Ishikawa (cell line): ENCODE measurements around the gene SYNDIG1.

ENCODE experiments used
- CEBPB ChIP-seq: IDR thresholded peaks from 2 replicates; pipeline ENCODE4 v1.6.1; 2012
- CREB1 ChIP-seq: IDR thresholded peaks from 2 replicates; pipeline ENCODE4 v1.6.1; 2012; ENCODE audit warnings: low read depth
- EGR1 ChIP-seq: IDR thresholded peaks from 2 replicates; pipeline ENCODE4 v1.6.1; 2012
- EP300 ChIP-seq: IDR thresholded peaks from 2 replicates; pipeline ENCODE4 v1.6.1; 2012; ENCODE audit warnings: borderline replicate concordance
- FOXM1 ChIP-seq: IDR thresholded peaks from 2 replicates; pipeline ENCODE4 v1.6.1; 2012; ENCODE audit warnings: low read depth, borderline replicate concordance
- MAX ChIP-seq: IDR thresholded peaks from 2 replicates; pipeline ENCODE4 v1.6.1; 2012
- NFIC ChIP-seq: IDR thresholded peaks from 2 replicates; pipeline ENCODE4 v1.6.1; 2012
- RAD21 ChIP-seq: IDR thresholded peaks from 2 replicates; pipeline ENCODE4 v1.6.1; 2012; ENCODE audit warnings: low read depth
- REST ChIP-seq: IDR thresholded peaks from 2 replicates; pipeline ENCODE4 v1.6.1; 2012; ENCODE audit warnings: low read depth, mild to moderate bottlenecking
- TAF1 ChIP-seq: IDR thresholded peaks from 2 replicates; pipeline ENCODE4 v1.6.1; 2012; ENCODE audit warnings: low read depth, mild to moderate bottlenecking
- TCF12 ChIP-seq: IDR thresholded peaks from 2 replicates; pipeline ENCODE4 v1.6.1; 2012; ENCODE audit warnings: low read depth
- TEAD4 ChIP-seq: IDR thresholded peaks from 2 replicates; pipeline ENCODE4 v1.6.1; 2012
- YY1 ChIP-seq: IDR thresholded peaks from 2 replicates; pipeline ENCODE4 v1.6.1; 2012; ENCODE audit warnings: low read depth
- ZBTB7A ChIP-seq: IDR thresholded peaks from 2 replicates; pipeline ENCODE4 v1.6.1; 2012; ENCODE audit warnings: low read depth
- TF ChIP-seq, protein P1 (sequence below): IDR thresholded peaks from 2 replicates; pipeline ENCODE4 v1.6.1; 2012

The SYNDIG1 gene

DNA sequence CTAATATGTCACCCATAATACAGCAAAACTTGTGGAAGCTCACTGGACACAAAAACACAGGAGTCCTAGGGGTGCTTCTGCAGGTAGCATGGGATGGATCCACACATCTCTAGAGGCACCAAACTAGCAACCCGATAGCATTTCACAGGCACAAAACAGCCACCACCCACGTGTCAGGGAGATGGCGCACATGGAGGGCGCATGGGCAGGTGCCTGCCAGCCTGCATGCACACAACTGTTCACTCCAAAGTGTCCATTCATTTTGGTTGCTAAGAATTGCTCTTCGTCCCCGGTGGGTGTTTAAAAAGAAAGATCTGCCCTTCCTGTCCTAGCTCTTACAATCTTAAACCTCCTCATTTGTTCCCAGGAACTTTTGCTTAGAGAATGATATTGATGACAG lies 171.3 kb downstream of the SYNDIG1 start:
- TF ChIP-seq FOXM1 (no peak), EGR1 (no peak), MAX (no peak), RAD21 (no peak), EP300 (no peak), CREB1 (no peak), NFIC (no peak), ZBTB7A (no peak), TCF12 (no peak), YY1 (no peak), TAF1 (no peak), TEAD4 (no peak), CEBPB (no peak), REST (no peak)
- TF ChIP-seq, protein P1, sequence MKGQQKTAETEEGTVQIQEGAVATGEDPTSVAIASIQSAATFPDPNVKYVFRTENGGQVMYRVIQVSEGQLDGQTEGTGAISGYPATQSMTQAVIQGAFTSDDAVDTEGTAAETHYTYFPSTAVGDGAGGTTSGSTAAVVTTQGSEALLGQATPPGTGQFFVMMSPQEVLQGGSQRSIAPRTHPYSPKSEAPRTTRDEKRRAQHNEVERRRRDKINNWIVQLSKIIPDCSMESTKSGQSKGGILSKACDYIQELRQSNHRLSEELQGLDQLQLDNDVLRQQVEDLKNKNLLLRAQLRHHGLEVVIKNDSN: no peak

- TF ChIP-seq EGR1: no peak
- TF ChIP-seq NFIC: no peak
These were observed 174.6 kb downstream of the SYNDIG1 start for GRCh38 chr20:24643731-24644626.

GRCh38 chr20:24646321-24646720 lies 176.9 kb downstream of the SYNDIG1 start:
- TF ChIP-seq TEAD4 (no peak), EP300 (no peak), CEBPB (no peak), FOXM1 (no peak), REST (no peak), ZBTB7A (no peak)
- TF ChIP-seq, protein P1: no peak

GRCh38 chr20:24647713-24648112 lies 178.3 kb downstream of the SYNDIG1 start:
- TF ChIP-seq YY1 (no peak), CREB1 (no peak), TCF12 (no peak)

DNA sequence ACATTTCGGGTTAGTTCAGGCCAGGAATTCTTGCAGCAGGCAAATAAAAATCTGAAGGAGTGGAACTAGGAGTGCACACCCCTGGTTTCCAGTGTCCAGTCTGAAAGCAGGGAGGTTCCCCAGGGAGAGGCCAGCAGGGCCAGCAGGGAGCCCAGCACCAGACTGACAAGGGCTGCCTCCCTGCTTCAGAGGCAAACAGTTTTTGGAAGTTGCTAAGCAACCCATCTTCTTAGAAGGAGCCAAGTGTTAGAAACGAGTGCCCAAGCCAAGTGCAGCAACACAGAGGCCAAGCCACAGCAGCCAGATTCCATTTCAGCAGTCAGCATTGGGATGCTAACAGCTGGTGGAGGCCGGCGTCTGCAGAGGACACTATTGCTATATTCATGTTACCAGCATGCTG lies 179.1 kb downstream of the SYNDIG1 start:
- no peak for TF ChIP-seq TCF12
- TF ChIP-seq CEBPB: no peak
- no peak for TF ChIP-seq EP300
- TF ChIP-seq TEAD4: no peak
- TF ChIP-seq TAF1: no peak
- TF ChIP-seq YY1: no peak
- TF ChIP-seq EGR1: no peak
- TF ChIP-seq REST: no peak
- no peak for TF ChIP-seq MAX
- TF ChIP-seq CREB1: no peak
- TF ChIP-seq, protein P1: no peak
- TF ChIP-seq FOXM1: no peak
- no peak for TF ChIP-seq ZBTB7A
